ENCODE measurements around the gene GMDS. TPM values are rescaled to one million over a fixed set of nuclear protein-coding genes. Genes with fewer than 3 reads are reported as not detected.
A peak's percentile ranks its signal among the peaks of the same experiment; 100 is the strongest.

The GMDS gene
- total and polyA plus RNA-seq, 2 donors (not counting 3 experiments of a cell fraction or from before 2014, with no cell fraction given): 9.8 to 23.5 TPM

DNA sequence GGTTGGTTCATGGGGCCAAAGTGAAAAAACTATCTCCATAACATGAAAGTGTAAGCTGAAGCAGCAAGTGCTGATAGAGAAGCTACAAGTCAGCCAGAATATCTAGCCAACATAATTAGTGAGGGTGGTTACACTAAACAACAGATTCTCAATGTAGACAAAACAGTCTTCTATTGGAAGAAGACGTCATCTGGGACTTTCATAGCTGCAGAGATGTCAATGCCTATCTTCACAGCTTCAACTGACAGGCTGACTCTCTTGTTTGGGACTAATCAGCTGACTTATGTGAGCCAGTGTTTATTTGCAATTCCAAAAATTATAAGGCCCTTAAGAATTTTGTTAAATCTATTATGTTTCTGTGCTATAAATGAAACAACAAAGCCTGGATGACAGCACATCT is 63.2 kb downstream of the GMDS start:
- no peak for FAIRE-seq
- POLR2A ChIA-PET: no interaction called here
- Histone ChIP-seq H4K20me1 (replicated peaks; ENCODE audit: control insufficient read depth, extremely low read depth, insufficient read depth, low read length) (no peaks in the 10 kb centered on the region), H3K27ac (ENCODE audit: insufficient read depth, low read depth, low read length) (no peak overlapping the region), H3K9me1 (replicated peaks; ENCODE audit: control insufficient read depth, extremely low read depth, insufficient read depth, low read length) (no peaks in the 10 kb centered on the region), H3K9me3 (replicated peaks; ENCODE audit: control insufficient read depth, insufficient read depth, low read length) (no peaks in the 10 kb centered on the region), H2AFZ (ENCODE audit: low read depth, low read length) (no peak overlapping the region), H3K4me1 (ENCODE audit: control insufficient read depth, extremely low read depth, insufficient read depth, low read length) (no peaks in the 10 kb centered on the region), H3K36me3 (ENCODE audit: control insufficient read depth in 2 of 2, extremely low read depth in 1 of 2, insufficient read depth in 2 of 2, low read length in 2 of 2) (no peaks in the 10 kb centered on the region), H3K27me3 (ENCODE audit: control insufficient read depth in 2 of 2, insufficient read depth in 2 of 2, low read length in 2 of 2) (no peaks in the 10 kb centered on the region), H3K79me2 (ENCODE audit: control insufficient read depth, insufficient read depth, low read length) (no peaks in the 10 kb centered on the region), H3K9ac (replicated peaks; ENCODE audit: extremely low read depth, insufficient read depth, low read length) (no peak overlapping the region), H3K4me2 (ENCODE audit: insufficient read depth, low read length) (no peak overlapping the region), H3K4me3 (replicated peaks in 1 of 3; ENCODE audit: insufficient read depth in 1 of 3, low read depth in 1 of 3, low read length in 3 of 3) (no peak overlapping the region)
- intact Hi-C loops (cut with micrococcal nuclease): no loop called here
- DNase-seq (ENCODE audit: low read depth, low spot score): no peak
- no TSS peak for BruUV-seq (replicated peaks)
- dilution Hi-C loops (cut with MboI; ENCODE audit: extremely low pct_ligation_motif_present, low sequenced_read_pairs): no loop called here
- TF ChIP-seq, protein P1, sequence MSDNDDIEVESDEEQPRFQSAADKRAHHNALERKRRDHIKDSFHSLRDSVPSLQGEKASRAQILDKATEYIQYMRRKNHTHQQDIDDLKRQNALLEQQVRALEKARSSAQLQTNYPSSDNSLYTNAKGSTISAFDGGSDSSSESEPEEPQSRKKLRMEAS (IDR thresholded peaks at IDR 0.05; ENCODE audit: insufficient read depth, insufficient read length): no peak
- CTCF ChIA-PET: interaction anchor here (1.2 kb wide), 1 partner anchor 13 kb away, joined by 3 read pairs; no protein-coding TSS in a partner anchor

DNA sequence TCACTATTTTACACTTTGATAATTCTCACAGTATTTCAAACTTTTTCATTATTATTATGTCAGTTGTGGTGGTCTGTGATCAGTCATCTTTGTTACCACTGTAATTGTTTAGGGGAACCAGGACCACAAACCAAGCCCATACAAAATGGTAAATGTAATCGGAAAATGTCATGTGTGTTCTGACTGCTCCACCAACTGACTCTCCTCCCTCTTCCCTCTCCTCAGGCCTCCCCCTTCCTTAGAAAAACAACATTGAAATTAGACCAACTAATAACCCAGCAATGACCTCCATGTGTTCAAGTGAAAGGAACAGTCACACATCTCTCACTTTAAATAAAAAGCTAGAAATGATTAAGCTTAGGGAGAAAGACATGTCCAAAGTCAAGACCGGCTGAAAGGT is 63.8 kb downstream of the GMDS start:
- H3K27ac ChIP-seq (ENCODE audit: insufficient read depth, low read depth, low read length): no peak overlapping the region
- TF ChIP-seq MYC (IDR thresholded peaks at IDR 0.05; ENCODE audit: low read depth, low read length) (no peak), POLR2AphosphoS5 (IDR thresholded peaks at IDR 0.05; ENCODE audit: insufficient read depth, low read depth, low read length) (no peak), GATA2 (IDR thresholded peaks at IDR 0.05; ENCODE audit: insufficient read depth, insufficient read length, low read depth, low read length) (no peak), FOS (IDR thresholded peaks at IDR 0.05; ENCODE audit: borderline replicate concordance, insufficient read depth, low read length) (no peak), JUN (IDR thresholded peaks at IDR 0.05; ENCODE audit: borderline replicate concordance, insufficient read depth, insufficient read length, low read depth) (no peak), EZH2 (IDR thresholded peaks at IDR 0.05; ENCODE audit: borderline replicate concordance, low read depth, low read length, severe bottlenecking) (no peak), POLR2A (IDR thresholded peaks at IDR 0.05; ENCODE audit: low read depth, low read length) (no peak)
- TF ChIP-seq, protein P1 (IDR thresholded peaks at IDR 0.05; ENCODE audit: insufficient read depth, insufficient read length): no peak
- TF ChIP-seq, protein P2, sequence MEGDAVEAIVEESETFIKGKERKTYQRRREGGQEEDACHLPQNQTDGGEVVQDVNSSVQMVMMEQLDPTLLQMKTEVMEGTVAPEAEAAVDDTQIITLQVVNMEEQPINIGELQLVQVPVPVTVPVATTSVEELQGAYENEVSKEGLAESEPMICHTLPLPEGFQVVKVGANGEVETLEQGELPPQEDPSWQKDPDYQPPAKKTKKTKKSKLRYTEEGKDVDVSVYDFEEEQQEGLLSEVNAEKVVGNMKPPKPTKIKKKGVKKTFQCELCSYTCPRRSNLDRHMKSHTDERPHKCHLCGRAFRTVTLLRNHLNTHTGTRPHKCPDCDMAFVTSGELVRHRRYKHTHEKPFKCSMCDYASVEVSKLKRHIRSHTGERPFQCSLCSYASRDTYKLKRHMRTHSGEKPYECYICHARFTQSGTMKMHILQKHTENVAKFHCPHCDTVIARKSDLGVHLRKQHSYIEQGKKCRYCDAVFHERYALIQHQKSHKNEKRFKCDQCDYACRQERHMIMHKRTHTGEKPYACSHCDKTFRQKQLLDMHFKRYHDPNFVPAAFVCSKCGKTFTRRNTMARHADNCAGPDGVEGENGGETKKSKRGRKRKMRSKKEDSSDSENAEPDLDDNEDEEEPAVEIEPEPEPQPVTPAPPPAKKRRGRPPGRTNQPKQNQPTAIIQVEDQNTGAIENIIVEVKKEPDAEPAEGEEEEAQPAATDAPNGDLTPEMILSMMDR (IDR thresholded peaks at IDR 0.05; ENCODE audit: extremely low read depth in 1 of 2, insufficient read depth in 1 of 2, low read depth in 1 of 2, low read length in 2 of 2): no peak
- intact Hi-C loops (cut with micrococcal nuclease) (no loop called here), dilution Hi-C loops (cut with MboI; ENCODE audit: extremely low pct_ligation_motif_present, low sequenced_read_pairs) (no loop called here)
- no peaks in the 10 kb centered on the region for H3K36me3 ChIP-seq (ENCODE audit: control insufficient read depth in 2 of 2, extremely low read depth in 1 of 2, insufficient read depth in 2 of 2, low read length in 2 of 2)
- DNase-seq (ENCODE audit: low read depth, low spot score) (peak; percentile 61), FAIRE-seq (no peak)
- H3K9me1 ChIP-seq (replicated peaks; ENCODE audit: control insufficient read depth, extremely low read depth, insufficient read depth, low read length): no peaks in the 10 kb centered on the region
- no peak overlapping the region for H3K4me2 ChIP-seq (ENCODE audit: insufficient read depth, low read length)
- ChIA-PET CTCF (interaction anchor here (1.2 kb wide), 1 partner anchor 14 kb away, joined by 3 read pairs; no protein-coding TSS in a partner anchor), POLR2A (no interaction called here)
- H3K4me1 ChIP-seq (ENCODE audit: control insufficient read depth, extremely low read depth, insufficient read depth, low read length): no peaks in the 10 kb centered on the region
- H2AFZ ChIP-seq (ENCODE audit: low read depth, low read length): no peak overlapping the region
- no peak overlapping the region for H3K9ac ChIP-seq (replicated peaks; ENCODE audit: extremely low read depth, insufficient read depth, low read length)
- no peaks in the 10 kb centered on the region for H4K20me1 ChIP-seq (replicated peaks; ENCODE audit: control insufficient read depth, extremely low read depth, insufficient read depth, low read length)
- no peaks in the 10 kb centered on the region for H3K9me3 ChIP-seq (replicated peaks; ENCODE audit: control insufficient read depth, insufficient read depth, low read length)
- H3K27me3 ChIP-seq (ENCODE audit: control insufficient read depth in 2 of 2, insufficient read depth in 2 of 2, low read length in 2 of 2): no peaks in the 10 kb centered on the region
- H3K4me3 ChIP-seq (replicated peaks in 1 of 3; ENCODE audit: insufficient read depth in 1 of 3, low read depth in 1 of 3, low read length in 3 of 3): no peak overlapping the region
- H3K79me2 ChIP-seq (ENCODE audit: control insufficient read depth, insufficient read depth, low read length): no peaks in the 10 kb centered on the region
- no TSS peak for BruUV-seq (replicated peaks)

Data from endothelial cell of umbilical vein (primary cell).